Loucy (cell line): ENCODE results near the gene GPC1.

Experiments
- CTCF ChIP-seq: fragments of 200-600 bp; sonication (generic); conservative IDR thresholded peaks from 2 replicates; pipeline ENCODE4 v1.5.1; 2014; ENCODE audit warnings: mild to moderate bottlenecking, antibody characterized with exemption, low read length
- EZH2phosphoT487 ChIP-seq: fragments of 200-600 bp; IDR thresholded peaks from 2 replicates; pipeline ENCODE4 v1.6.1; 2018; ENCODE audit warnings: antibody characterized with exemption, mild to moderate bottlenecking, moderate library complexity, borderline replicate concordance

- no peak for TF ChIP-seq EZH2phosphoT487
- TF ChIP-seq CTCF, result no peak
Observed at GRCh38 chr2:240423788-240424191, 11.7 kb upstream of the GPC1 start.
